OCI-LY1 (cell line): ENCODE measurements around the gene CA9.

Experiments
- CTCF ChIP-seq: fragments of 200-600 bp; sonication (generic), shearing (Covaris generic); IDR thresholded peaks from 2 replicates; pipeline ENCODE4 v1.5.1; 2017; ENCODE audit warnings: mild to moderate bottlenecking, antibody characterized with exemption, low read length, moderate library complexity, mixed read lengths
- EZH2 ChIP-seq: fragments of 200-600 bp; sonication (generic), shearing (Covaris generic); IDR thresholded peaks from 2 replicates; pipeline ENCODE4 v1.8.0; 2017; ENCODE audit warnings: borderline replicate concordance, mixed run types, mild to moderate bottlenecking, antibody characterized with exemption, low read length, moderate library complexity, mixed read lengths

GRCh38 chr9:35682051-35682450 lies 8.3 kb downstream of the CA9 start:
- TF ChIP-seq CTCF (no peak), EZH2 (no peak)
